ENCODE data around the gene DNM2. TPM values are rescaled to one million over a fixed set of nuclear protein-coding genes. Genes with fewer than 3 reads are reported as not detected.
"Not testable (repeated sequence)": the region's sequence is repeated elsewhere in the genome, so short reads cannot be mapped to it uniquely, and the experiment has no call there.

Gene DNM2
- total RNA-seq, 1 donor from 2014 or later, result 102 TPM

DNA sequence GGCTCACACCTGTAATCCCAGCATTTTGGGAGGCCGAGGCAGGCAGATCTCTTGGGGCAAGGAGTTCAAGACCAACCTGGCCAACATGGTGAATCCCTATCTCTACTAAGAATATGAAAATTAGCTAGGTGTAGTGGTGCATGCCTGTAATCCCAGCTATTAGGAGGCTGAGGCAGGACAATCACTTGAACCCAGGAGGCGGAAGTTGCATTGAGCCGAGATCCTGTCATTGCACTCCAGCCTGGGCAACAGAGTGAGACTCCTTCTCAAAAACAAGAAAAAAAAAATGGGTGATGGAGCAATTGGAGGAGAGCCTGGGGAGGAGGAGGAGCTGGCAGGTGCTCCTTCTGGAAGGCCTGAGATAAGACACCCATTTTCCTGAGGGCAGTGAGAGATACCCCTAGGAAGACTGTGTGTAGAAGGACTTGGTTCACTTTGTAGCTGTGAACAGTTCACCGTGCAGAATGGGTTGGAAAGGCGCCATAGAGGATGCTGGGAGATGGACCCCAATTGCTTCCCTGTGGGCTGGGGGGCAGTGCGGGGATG, 144.8 kb downstream of the DNM2 start:
- Histone ChIP-seq H3K27me3 (ENCODE audit: control insufficient read depth, insufficient read depth, low read length) (no peaks in the 10 kb centered on the region), H3K36me3 (ENCODE audit: control insufficient read depth, insufficient read depth, low read length) (no peaks in the 10 kb centered on the region), H3K4me3 (ENCODE audit: low read depth, low read length) (no peak overlapping the region)
- TF ChIP-seq, protein P1, sequence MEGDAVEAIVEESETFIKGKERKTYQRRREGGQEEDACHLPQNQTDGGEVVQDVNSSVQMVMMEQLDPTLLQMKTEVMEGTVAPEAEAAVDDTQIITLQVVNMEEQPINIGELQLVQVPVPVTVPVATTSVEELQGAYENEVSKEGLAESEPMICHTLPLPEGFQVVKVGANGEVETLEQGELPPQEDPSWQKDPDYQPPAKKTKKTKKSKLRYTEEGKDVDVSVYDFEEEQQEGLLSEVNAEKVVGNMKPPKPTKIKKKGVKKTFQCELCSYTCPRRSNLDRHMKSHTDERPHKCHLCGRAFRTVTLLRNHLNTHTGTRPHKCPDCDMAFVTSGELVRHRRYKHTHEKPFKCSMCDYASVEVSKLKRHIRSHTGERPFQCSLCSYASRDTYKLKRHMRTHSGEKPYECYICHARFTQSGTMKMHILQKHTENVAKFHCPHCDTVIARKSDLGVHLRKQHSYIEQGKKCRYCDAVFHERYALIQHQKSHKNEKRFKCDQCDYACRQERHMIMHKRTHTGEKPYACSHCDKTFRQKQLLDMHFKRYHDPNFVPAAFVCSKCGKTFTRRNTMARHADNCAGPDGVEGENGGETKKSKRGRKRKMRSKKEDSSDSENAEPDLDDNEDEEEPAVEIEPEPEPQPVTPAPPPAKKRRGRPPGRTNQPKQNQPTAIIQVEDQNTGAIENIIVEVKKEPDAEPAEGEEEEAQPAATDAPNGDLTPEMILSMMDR (IDR thresholded peaks at IDR 0.05; ENCODE audit: insufficient read depth, low read length, poor library complexity, severe bottlenecking), result no peak
- no peak for DNase-seq (ENCODE audit: low read depth)

DNA sequence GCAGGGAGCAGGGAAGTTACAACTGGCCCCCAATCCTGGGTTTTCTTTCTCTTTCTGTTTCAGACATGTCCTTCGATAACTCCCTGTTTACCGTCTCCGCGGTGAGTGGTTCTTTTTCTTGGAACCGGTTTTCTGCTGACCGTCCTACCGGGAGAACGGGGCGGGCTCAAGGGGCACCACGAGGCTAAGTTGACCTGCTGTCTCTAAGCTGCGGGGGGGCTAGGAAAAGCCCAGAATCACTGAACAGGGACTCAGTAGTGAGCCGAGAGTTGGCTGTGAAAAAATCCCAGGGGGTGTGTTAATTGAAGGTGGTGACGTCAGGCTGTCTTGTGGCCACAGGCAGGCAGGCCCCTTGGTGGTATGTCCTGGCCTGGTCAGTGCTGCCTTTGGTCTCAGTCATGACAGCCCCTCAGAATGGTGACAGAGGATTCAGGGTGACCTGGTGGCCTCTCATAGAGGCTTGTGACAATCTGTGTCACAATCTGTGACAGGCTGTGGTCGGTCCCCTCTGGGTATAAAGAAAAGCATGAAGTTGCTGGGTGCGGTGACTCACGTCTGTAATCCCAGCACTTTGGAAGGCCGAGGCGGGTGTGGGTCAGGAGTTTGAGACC, 145.3 kb downstream of the DNM2 start:
- no peaks in the 10 kb centered on the region for H3K36me3 ChIP-seq (ENCODE audit: control insufficient read depth, insufficient read depth, low read length)
- H3K27me3 ChIP-seq (ENCODE audit: control insufficient read depth, insufficient read depth, low read length), result no peaks in the 10 kb centered on the region
- DNase-seq (ENCODE audit: low read depth), result peak; percentile 38
- TF ChIP-seq, protein P1 (IDR thresholded peaks at IDR 0.05; ENCODE audit: insufficient read depth, low read length, poor library complexity, severe bottlenecking), result no peak
- no peak overlapping the region for H3K4me3 ChIP-seq (ENCODE audit: low read depth, low read length)

- Histone ChIP-seq H3K4me3 (ENCODE audit: low read depth, low read length) (no peak overlapping the region), H3K36me3 (ENCODE audit: control insufficient read depth, insufficient read depth, low read length) (no peaks in the 10 kb centered on the region), H3K27me3 (ENCODE audit: control insufficient read depth, insufficient read depth, low read length) (no peaks in the 10 kb centered on the region)
- no peak for DNase-seq (ENCODE audit: low read depth)
- TF ChIP-seq, protein P1 (IDR thresholded peaks at IDR 0.05; ENCODE audit: insufficient read depth, low read length, poor library complexity, severe bottlenecking), result peak; percentile 97
Measured at GRCh38 chr19:10864538-10864899, 146.6 kb downstream of the DNM2 start.

- H3K27me3 ChIP-seq (ENCODE audit: control insufficient read depth, insufficient read depth, low read length), result no peaks in the 10 kb centered on the region
- TF ChIP-seq, protein P1 (IDR thresholded peaks at IDR 0.05; ENCODE audit: insufficient read depth, low read length, poor library complexity, severe bottlenecking), result no peak
- no peaks in the 10 kb centered on the region for H3K36me3 ChIP-seq (ENCODE audit: control insufficient read depth, insufficient read depth, low read length)
- DNase-seq (ENCODE audit: low read depth), result no peak
- no peak overlapping the region for H3K4me3 ChIP-seq (ENCODE audit: low read depth, low read length)
Measured at GRCh38 chr19:10866495-10866894, 148.6 kb downstream of the DNM2 start.

DNA sequence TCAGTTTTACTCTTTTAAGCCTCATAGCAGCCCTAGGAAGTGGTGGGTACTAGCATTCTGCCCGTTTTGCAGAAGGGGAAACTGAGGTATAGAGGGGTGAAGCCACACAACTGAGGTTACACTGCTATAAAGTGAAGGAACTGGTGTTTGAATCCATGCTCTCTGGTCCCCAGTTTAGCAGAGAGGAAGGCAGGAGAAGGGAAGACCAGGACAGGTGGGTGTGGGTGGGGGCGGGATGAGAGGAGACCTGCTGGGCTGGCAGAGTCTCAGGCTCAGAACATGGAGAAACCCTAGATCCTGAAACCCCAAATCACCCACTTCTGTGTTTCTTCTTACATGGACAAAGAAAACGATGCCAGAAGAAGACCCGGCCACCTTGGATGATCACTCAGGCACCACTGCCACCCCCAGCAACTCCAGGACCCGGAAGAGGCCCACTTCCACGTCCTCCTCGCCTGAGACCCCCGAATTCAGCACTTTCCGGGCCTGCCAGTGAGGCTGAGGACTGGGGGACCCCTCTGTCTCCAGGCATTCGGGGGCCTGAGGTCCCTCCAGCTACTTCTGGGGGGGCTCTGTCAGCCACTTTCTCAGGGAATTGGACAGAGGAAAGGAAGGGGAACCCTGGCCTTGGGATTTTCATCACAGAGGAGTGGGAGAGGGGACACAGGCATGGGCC, 151.1 kb downstream of the DNM2 start:
- TF ChIP-seq, protein P1 (IDR thresholded peaks at IDR 0.05; ENCODE audit: insufficient read depth, low read length, poor library complexity, severe bottlenecking), result no peak

GRCh38 chr19:10869872-10870311, 152.0 kb downstream of the DNM2 start:
- not testable (repeated sequence) for H3K36me3 ChIP-seq (ENCODE audit: control insufficient read depth, insufficient read depth, low read length); DNase-seq (ENCODE audit: low read depth); H3K4me3 ChIP-seq (ENCODE audit: low read depth, low read length); H3K27me3 ChIP-seq (ENCODE audit: control insufficient read depth, insufficient read depth, low read length)

More for the DNA sequence above, 151.1 kb downstream of the DNM2 start:
- Histone ChIP-seq H3K4me3 (ENCODE audit: low read depth, low read length) (no peak overlapping the region), H3K27me3 (ENCODE audit: control insufficient read depth, insufficient read depth, low read length) (no peaks in the 10 kb centered on the region), H3K36me3 (ENCODE audit: control insufficient read depth, insufficient read depth, low read length) (no peaks in the 10 kb centered on the region)
- DNase-seq (ENCODE audit: low read depth), result no peak

Measured in kidney epithelial cell (primary cell).